Measurements from ENCODE around the gene KCNQ1OT1.

KCNQ1OT1 gene

DNA sequence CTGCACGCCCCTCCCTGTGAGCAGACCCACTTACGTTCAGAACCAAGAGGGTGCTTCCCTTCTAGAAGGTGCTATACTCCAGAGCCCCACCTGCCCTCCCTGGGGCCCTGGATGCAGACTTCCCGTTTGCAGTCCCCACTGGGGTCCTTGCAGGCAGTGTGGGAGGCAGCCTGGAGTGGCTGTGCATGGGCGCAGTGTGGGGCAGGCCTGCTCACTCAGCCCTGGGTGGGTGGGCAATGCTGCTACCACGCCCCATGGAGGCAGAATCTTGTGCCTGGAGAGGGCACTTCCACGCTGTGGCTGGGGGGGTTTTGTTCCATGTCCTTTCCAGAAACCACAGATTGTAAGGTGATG lies 116.2 kb downstream of the KCNQ1OT1 start:
- Histone ChIP-seq H3K36me3 (ENCODE audit: insufficient read depth, low read length) (no peaks in the 10 kb centered on the region), H3K9me3 (replicated peaks; ENCODE audit: low read length) (no peaks in the 10 kb centered on the region), H3K9ac (ENCODE audit: low read depth, low read length) (no peak overlapping the region), H3K27me3 (ENCODE audit: control insufficient read depth, insufficient read depth, low read length) (no peaks in the 10 kb centered on the region), H3K4me1 (ENCODE audit: control insufficient read depth, insufficient read depth, low read length) (no peaks in the 10 kb centered on the region), H3K4me2 (ENCODE audit: low read length) (no peak overlapping the region), H3K4me3 (ENCODE audit: low read length) (no peak overlapping the region)

DNA sequence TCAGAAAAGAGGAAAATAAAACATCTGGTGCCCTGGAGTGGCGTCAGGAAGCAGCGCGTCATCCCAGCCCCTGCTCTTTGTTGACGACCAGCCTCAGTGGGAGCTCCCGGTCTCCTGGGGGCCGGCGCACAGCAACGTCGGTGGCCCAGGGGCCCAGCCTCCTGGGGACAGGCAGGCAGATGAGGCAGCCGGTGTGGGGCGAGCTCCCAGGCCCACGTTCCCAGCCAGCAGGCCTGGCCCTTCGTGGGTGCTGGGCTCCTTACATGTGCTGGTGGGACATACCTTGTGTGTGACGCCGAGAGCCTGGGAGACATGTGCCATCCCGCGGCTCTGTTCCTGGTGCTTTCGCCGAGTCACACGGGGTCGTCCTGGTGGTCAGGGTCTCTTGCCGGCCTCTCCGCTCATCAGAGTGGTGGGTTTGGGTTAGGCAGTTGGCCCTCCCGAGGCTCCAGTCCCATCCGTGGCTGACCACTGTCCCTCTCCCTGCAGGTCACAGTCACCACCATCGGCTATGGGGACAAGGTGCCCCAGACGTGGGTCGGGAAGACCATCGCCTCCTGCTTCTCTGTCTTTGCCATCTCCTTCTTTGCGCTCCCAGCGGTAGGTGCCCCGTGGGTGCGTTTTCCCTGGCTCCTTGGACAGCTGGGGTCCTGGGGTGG lies 116.7 kb downstream of the KCNQ1OT1 start:
- no peak overlapping the region for H3K9ac ChIP-seq (ENCODE audit: low read depth, low read length)
- no peak overlapping the region for H3K4me2 ChIP-seq (ENCODE audit: low read length)
- no peak overlapping the region for H3K4me3 ChIP-seq (ENCODE audit: low read length)
- no peaks in the 10 kb centered on the region for H3K36me3 ChIP-seq (ENCODE audit: insufficient read depth, low read length)
- no peaks in the 10 kb centered on the region for H3K27me3 ChIP-seq (ENCODE audit: control insufficient read depth, insufficient read depth, low read length)
- H3K4me1 ChIP-seq (ENCODE audit: control insufficient read depth, insufficient read depth, low read length), result no peaks in the 10 kb centered on the region
- H3K9me3 ChIP-seq (replicated peaks; ENCODE audit: low read length), result no peaks in the 10 kb centered on the region

DNA sequence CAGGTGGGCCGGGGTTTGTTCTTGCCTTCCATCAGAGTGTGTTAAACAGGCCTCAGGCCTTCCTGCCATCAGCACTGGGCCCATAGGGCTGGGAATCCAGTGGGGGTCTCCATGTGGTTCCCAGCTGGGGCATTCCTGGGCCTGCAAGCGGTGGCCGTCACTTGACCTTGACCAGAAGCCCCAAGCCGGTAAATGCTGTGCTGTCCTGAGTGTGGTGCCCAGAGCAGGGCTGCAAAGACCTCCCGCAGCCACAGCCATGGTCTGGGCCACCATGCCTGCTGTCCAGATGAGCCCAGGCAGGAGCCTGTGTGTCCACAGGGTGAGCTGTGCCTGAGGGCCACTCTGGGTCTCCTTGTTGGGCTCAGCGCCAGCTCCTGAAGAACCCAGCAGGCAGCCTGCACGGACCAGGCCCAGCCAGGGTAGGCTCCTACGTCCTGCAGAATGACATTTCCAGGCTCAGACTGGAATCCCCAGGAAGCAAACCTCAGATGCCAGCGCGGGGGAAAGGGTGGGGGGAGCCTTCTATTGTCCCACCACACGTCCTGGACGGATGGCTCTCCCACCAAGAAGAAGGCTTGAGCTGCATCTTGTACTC lies 117.3 kb downstream of the KCNQ1OT1 start:
- Histone ChIP-seq H3K27me3 (ENCODE audit: control insufficient read depth, insufficient read depth, low read length) (no peaks in the 10 kb centered on the region), H3K9ac (ENCODE audit: low read depth, low read length) (no peak overlapping the region), H3K4me2 (ENCODE audit: low read length) (no peak overlapping the region), H3K36me3 (ENCODE audit: insufficient read depth, low read length) (no peaks in the 10 kb centered on the region), H3K4me3 (ENCODE audit: low read length) (no peak overlapping the region), H3K4me1 (ENCODE audit: control insufficient read depth, insufficient read depth, low read length) (no peaks in the 10 kb centered on the region), H3K9me3 (replicated peaks; ENCODE audit: low read length) (no peaks in the 10 kb centered on the region)

DNA sequence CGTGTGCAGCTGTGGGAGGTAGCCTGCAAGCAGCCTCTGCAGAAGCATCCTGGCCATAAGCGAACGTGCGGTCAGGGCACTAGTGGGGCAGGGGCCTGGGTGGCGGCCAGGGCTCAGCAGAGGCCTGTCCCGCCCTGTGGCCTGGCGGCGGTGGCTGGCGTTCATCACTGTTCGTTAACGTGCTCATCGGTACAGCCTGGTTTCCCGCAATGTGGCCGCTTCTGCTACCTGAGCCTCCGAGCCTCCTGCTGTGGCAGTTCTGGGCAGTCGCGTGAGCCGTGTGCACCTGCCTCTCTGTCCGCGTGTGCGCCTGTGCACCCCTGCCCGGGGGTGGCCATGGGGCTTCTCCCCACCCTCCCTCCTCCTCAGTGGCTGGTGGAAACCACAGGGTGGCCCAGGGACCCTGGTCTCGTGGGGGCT lies 117.9 kb downstream of the KCNQ1OT1 start:
- H3K36me3 ChIP-seq (ENCODE audit: insufficient read depth, low read length), result no peaks in the 10 kb centered on the region
- H3K4me1 ChIP-seq (ENCODE audit: control insufficient read depth, insufficient read depth, low read length), result no peaks in the 10 kb centered on the region
- no peaks in the 10 kb centered on the region for H3K9me3 ChIP-seq (replicated peaks; ENCODE audit: low read length)
- no peaks in the 10 kb centered on the region for H3K27me3 ChIP-seq (ENCODE audit: control insufficient read depth, insufficient read depth, low read length)
- no peak overlapping the region for H3K4me2 ChIP-seq (ENCODE audit: low read length)
- no peak overlapping the region for H3K4me3 ChIP-seq (ENCODE audit: low read length)
- no peak overlapping the region for H3K9ac ChIP-seq (ENCODE audit: low read depth, low read length)

DNA sequence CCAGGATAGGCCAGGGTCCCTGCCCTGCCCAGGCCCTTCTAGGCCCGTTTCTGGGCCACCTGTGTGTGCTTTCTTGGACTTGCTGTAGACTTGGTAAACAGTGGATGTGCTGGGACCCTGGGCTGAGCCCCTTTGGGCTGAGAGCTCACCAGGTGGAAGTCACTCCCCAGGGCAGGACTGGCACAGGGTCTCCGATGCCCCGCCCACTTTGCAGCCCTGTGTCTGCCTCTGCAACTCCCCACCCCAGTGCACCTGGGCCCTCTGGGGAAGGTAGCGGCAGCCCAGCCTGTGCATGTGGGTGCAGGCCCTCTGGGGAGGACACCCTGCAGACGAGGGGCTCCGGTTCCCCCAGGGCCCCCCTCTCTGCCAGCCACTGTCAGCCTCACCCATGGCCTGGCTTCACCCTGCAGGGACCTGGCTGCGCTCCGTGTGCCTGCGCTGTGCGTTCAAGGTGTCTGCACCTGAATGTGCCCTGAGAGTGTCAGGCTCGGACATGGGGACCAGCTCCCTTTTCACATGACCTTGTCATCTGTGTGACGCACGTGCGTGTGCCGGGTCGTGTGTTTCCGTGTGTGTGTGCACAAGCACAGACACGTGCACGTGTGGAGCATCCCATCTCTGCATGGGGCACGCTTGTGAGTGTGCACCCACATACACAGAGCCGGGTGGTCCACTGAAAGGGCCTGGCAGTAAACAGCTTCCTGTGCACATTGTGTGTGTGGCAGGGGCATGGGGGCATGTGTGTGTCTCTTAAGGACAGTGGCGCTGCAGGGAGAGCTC lies 118.5 kb downstream of the KCNQ1OT1 start:
- Histone ChIP-seq H3K9me3 (replicated peaks; ENCODE audit: low read length) (no peaks in the 10 kb centered on the region), H3K4me1 (ENCODE audit: control insufficient read depth, insufficient read depth, low read length) (no peaks in the 10 kb centered on the region), H3K9ac (ENCODE audit: low read depth, low read length) (no peak overlapping the region), H3K36me3 (ENCODE audit: insufficient read depth, low read length) (no peaks in the 10 kb centered on the region), H3K4me3 (ENCODE audit: low read length) (no peak overlapping the region), H3K27me3 (ENCODE audit: control insufficient read depth, insufficient read depth, low read length) (no peaks in the 10 kb centered on the region), H3K4me2 (ENCODE audit: low read length) (no peak overlapping the region)

DNA sequence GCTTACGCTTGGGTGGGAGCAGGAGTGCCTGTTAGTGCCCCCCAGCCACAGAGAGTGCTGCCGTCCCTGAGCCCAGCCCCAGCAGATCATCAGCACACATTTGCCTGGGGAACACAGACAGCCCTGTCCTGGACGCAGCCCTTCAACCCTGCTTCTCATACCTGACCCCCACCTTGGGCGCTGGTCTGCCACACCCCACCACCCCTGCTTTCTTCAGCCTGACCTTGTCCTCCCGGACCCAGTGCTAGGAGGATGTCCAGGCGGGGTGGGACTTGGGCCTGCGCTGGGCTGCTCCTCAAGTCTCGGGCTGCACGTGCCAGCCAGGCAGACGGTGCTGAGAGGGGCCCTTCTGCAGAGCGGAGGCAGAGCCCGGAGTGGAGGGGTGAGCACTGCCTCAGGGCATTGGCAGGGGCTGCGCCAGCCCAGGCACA lies 119.2 kb downstream of the KCNQ1OT1 start:
- no peaks in the 10 kb centered on the region for H3K36me3 ChIP-seq (ENCODE audit: insufficient read depth, low read length)
- H3K9ac ChIP-seq (ENCODE audit: low read depth, low read length), result no peak overlapping the region
- H3K4me1 ChIP-seq (ENCODE audit: control insufficient read depth, insufficient read depth, low read length), result no peaks in the 10 kb centered on the region
- H3K27me3 ChIP-seq (ENCODE audit: control insufficient read depth, insufficient read depth, low read length), result no peaks in the 10 kb centered on the region
- H3K9me3 ChIP-seq (replicated peaks; ENCODE audit: low read length), result no peaks in the 10 kb centered on the region
- no peak overlapping the region for H3K4me2 ChIP-seq (ENCODE audit: low read length)
- no peak overlapping the region for H3K4me3 ChIP-seq (ENCODE audit: low read length)

DNA sequence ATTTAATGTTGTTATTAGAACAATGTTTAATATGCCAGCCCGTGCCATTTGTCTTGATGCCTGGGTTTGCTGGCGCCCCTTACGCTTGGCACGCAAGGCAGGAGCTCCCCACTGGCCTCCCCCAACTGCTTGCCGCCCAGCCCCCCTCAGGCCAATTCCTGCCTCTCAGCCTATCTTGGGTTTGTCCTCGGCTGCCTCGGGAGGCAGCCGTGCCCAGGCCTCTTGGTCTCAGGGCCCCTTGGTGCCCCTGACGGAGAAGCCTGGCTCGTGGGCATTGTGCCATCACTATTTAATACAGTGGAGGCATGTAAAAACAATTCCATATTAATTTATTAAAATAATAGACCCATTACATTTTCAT lies 119.8 kb downstream of the KCNQ1OT1 start:
- Histone ChIP-seq H3K4me1 (ENCODE audit: control insufficient read depth, insufficient read depth, low read length) (no peaks in the 10 kb centered on the region), H3K9me3 (replicated peaks; ENCODE audit: low read length) (no peaks in the 10 kb centered on the region), H3K4me3 (ENCODE audit: low read length) (no peak overlapping the region), H3K9ac (ENCODE audit: low read depth, low read length) (no peak overlapping the region), H3K36me3 (ENCODE audit: insufficient read depth, low read length) (no peaks in the 10 kb centered on the region), H3K27me3 (ENCODE audit: control insufficient read depth, insufficient read depth, low read length) (no peaks in the 10 kb centered on the region), H3K4me2 (ENCODE audit: low read length) (no peak overlapping the region)

DNA sequence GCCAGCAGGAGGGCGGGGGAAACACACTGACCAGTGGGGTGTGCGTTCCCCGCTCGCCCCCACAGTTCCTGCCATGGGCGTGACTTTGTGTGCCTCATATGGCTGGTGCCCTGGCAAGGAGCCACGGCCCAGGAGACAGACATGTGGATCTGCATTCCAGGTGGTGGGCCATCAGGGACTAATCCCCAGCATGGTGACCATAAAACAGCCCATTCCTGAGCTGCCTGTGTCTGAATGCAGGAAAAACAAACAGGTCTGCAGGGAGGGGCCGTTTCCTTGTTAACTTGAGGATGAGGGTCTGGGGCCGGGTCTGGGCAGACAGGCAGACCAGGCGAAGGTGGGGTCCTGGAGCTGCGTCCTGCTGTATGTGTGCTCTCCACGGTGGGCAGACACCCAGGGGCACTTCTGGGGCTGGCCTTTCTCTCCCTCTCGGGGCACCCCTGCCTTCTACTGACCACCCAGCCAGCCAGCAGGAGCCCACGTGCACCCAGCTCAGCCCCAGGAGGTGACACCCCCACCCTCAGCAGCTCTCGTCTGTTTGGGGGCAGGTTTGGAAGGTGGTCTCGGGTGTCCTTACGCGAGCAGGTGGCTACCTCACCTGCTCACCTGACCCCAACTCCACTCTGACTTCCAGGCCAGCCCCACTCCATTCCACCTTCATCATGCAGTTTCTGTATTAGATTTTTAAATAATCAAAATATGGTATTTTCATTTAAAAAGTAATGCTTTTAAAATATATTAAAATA lies 120.3 kb downstream of the KCNQ1OT1 start:
- no peaks in the 10 kb centered on the region for H3K4me1 ChIP-seq (ENCODE audit: control insufficient read depth, insufficient read depth, low read length)
- no peaks in the 10 kb centered on the region for H3K27me3 ChIP-seq (ENCODE audit: control insufficient read depth, insufficient read depth, low read length)
- no peak overlapping the region for H3K4me3 ChIP-seq (ENCODE audit: low read length)
- H3K9ac ChIP-seq (ENCODE audit: low read depth, low read length), result no peak overlapping the region
- no peak overlapping the region for H3K4me2 ChIP-seq (ENCODE audit: low read length)
- no peaks in the 10 kb centered on the region for H3K9me3 ChIP-seq (replicated peaks; ENCODE audit: low read length)
- no peaks in the 10 kb centered on the region for H3K36me3 ChIP-seq (ENCODE audit: insufficient read depth, low read length)

DNA sequence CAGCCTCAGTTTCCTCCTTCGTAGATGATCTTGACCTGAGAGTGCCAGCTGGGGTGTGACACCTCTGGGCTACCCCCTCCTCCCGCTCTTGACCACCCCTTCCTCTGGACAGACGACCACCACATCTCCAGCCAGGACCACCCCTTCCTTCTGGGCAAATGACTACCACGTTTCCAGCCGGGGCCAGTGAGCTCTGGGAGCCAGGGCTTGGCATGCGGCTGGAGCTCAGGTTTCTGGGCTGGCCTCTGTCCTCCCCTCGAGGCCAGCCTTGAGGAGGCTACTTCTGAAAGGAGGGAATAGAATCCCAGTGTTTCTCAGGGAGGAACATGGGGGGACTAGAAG lies 120.9 kb downstream of the KCNQ1OT1 start:
- Histone ChIP-seq H3K9ac (ENCODE audit: low read depth, low read length) (no peak overlapping the region), H3K27me3 (ENCODE audit: control insufficient read depth, insufficient read depth, low read length) (no peaks in the 10 kb centered on the region), H3K36me3 (ENCODE audit: insufficient read depth, low read length) (no peaks in the 10 kb centered on the region), H3K4me3 (ENCODE audit: low read length) (no peak overlapping the region), H3K4me1 (ENCODE audit: control insufficient read depth, insufficient read depth, low read length) (no peaks in the 10 kb centered on the region), H3K9me3 (replicated peaks; ENCODE audit: low read length) (no peaks in the 10 kb centered on the region), H3K4me2 (ENCODE audit: low read length) (no peak overlapping the region)

DNA sequence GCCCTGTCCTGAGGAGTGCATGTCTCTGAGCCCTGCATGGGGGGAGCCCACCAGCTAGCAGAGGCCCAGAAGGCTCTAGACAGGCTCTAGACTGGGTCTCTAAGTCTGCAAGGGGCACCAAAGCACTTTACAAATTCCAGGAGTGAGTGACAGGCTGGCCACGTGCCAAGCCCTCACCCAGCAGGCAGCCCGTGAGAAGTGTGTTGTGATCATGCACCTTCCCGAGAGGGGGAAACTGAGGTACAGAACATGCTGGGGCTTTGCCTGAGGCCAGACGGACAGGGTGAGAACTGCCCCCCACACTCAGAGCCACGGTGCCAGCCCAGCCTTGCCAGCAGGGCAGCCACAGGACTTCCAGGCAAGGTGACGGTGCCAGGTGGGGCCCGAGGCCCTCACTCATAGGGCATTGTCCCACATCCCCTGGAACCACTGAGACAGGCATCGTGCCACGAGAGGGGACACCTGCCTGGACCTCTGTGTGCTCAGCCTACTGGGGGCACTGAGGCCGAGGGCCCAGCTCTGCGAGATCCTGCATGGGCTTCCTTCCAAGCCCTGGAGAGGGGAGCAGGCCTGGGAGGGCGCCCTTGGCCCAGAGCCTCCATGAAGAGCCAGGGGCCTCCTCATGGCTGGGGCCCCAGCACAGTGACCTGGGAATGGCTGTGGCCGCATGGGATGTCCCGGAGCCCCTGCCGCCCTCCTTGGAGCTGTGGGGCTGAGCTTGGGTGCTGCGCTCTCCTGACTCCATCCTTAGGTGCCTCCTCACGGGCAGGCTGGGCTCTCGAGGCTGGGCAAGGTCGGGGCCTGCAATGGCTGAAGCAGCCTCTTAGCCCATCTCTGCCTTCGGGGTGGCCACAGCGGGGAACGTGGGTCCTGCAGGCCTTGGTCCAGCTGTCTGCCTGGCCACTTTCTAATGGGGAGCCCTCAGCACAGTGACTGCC lies 121.5 kb downstream of the KCNQ1OT1 start:
- Histone ChIP-seq H3K4me1 (ENCODE audit: control insufficient read depth, insufficient read depth, low read length) (no peaks in the 10 kb centered on the region), H3K27me3 (ENCODE audit: control insufficient read depth, insufficient read depth, low read length) (no peaks in the 10 kb centered on the region), H3K9me3 (replicated peaks; ENCODE audit: low read length) (no peaks in the 10 kb centered on the region), H3K9ac (ENCODE audit: low read depth, low read length) (no peak overlapping the region), H3K36me3 (ENCODE audit: insufficient read depth, low read length) (no peaks in the 10 kb centered on the region), H3K4me2 (ENCODE audit: low read length) (no peak overlapping the region), H3K4me3 (ENCODE audit: low read length) (no peak overlapping the region)

All from skeletal muscle satellite cell (primary cell).